Measurements from ENCODE around the gene SYNJ2. TPM values are rescaled to one million over a fixed set of nuclear protein-coding genes. Genes with fewer than 3 reads are reported as not detected.

Gene SYNJ2
- total RNA-seq, 1 donor from 2014 or later, result 18.9 TPM

GRCh38 chr6:157999168-158000051 is 17.7 kb downstream of the SYNJ2 start:
- peak overlapping the region; percentile 57 for H3K27ac Mint-ChIP-seq
- H3K27me3 Mint-ChIP-seq, result no peaks in the 10 kb centered on the region
- TF ChIP-seq, protein P1, sequence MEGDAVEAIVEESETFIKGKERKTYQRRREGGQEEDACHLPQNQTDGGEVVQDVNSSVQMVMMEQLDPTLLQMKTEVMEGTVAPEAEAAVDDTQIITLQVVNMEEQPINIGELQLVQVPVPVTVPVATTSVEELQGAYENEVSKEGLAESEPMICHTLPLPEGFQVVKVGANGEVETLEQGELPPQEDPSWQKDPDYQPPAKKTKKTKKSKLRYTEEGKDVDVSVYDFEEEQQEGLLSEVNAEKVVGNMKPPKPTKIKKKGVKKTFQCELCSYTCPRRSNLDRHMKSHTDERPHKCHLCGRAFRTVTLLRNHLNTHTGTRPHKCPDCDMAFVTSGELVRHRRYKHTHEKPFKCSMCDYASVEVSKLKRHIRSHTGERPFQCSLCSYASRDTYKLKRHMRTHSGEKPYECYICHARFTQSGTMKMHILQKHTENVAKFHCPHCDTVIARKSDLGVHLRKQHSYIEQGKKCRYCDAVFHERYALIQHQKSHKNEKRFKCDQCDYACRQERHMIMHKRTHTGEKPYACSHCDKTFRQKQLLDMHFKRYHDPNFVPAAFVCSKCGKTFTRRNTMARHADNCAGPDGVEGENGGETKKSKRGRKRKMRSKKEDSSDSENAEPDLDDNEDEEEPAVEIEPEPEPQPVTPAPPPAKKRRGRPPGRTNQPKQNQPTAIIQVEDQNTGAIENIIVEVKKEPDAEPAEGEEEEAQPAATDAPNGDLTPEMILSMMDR (IDR thresholded peaks at IDR 0.05; ENCODE audit: unreplicated experiment), result no peak
- peaks cover 11% of the 10 kb centered on the region for H3K36me3 Mint-ChIP-seq (ENCODE audit: insufficient read depth)
- no peak for DNase-seq (ENCODE audit: low spot score, unreplicated experiment)
- H3K4me3 Mint-ChIP-seq (ENCODE audit: low read depth), result no peak overlapping the region
- H3K9me3 Mint-ChIP-seq (ENCODE audit: low read depth), result peaks cover 12% of the 10 kb centered on the region
- H3K4me1 Mint-ChIP-seq (ENCODE audit: low read depth), result peaks cover 46% of the 10 kb centered on the region

GRCh38 chr6:158000530-158001307 is 19.1 kb downstream of the SYNJ2 start:
- Mint-ChIP-seq H3K36me3 (ENCODE audit: insufficient read depth) (peaks cover 11% of the 10 kb centered on the region), H3K4me1 (ENCODE audit: low read depth) (peaks cover 46% of the 10 kb centered on the region), H3K9me3 (ENCODE audit: low read depth) (peaks cover 12% of the 10 kb centered on the region), H3K27me3 (no peaks in the 10 kb centered on the region), H3K4me3 (ENCODE audit: low read depth) (no peak overlapping the region), H3K27ac (peak overlapping the region; percentile 85)
- DNase-seq (ENCODE audit: low spot score, unreplicated experiment), result no peak
- TF ChIP-seq, protein P1 (IDR thresholded peaks at IDR 0.05; ENCODE audit: unreplicated experiment), result no peak

- Mint-ChIP-seq H3K36me3 (ENCODE audit: insufficient read depth) (peaks cover 7% of the 10 kb centered on the region), H3K27ac (peak overlapping the region; percentile 1), H3K27me3 (no peaks in the 10 kb centered on the region), H3K9me3 (ENCODE audit: low read depth) (peaks cover 6% of the 10 kb centered on the region), H3K4me1 (ENCODE audit: low read depth) (peaks cover 37% of the 10 kb centered on the region), H3K4me3 (ENCODE audit: low read depth) (no peak overlapping the region)
- DNase-seq (ENCODE audit: low spot score, unreplicated experiment), result no peak
- TF ChIP-seq, protein P1 (IDR thresholded peaks at IDR 0.05; ENCODE audit: unreplicated experiment), result no peak
Measured at GRCh38 chr6:158002249-158002950, 20.7 kb downstream of the SYNJ2 start.

DNA sequence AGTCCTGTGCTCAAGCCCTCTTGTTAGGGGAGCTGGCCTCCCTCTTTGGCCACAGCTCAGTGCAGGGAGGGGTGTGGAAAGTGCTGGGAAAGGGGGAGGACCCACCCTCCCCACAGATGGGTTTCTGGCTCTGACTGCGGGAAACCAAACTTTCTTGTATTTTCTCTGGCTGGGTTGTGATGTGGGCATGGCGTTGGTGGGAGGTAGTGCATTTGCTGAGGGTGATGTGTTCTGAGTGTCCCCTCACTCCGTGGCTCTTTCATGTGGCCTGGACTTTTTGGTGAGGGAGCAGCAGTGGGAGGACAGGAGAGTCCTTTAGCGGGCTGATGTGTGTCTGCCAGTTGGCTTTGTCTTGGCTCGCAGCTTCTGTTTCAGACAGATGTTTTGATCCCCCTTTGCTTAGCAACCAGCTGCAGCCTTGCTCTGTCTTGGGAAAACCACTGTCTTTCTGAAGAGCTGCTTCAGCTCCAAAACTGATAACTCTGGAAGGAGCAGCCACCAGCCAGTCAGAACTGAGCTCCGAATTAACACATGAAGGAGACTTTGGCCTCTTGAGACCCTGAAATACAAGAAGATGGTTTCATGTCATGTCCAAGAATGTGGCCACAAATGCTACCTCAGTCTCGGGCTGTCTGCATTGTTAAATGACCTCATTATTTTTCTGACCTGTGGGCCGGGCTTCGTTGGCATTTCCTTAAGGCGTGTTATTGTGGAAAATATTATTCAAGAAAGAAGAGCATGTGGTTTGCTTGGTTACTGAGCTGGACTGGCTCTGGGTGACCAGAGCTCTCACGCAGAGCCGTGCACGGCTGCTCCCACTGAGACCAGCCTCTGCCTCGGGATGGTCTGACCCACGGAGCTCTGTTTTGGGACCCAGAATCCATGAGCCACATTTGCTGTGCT is 21.5 kb downstream of the SYNJ2 start:
- H3K4me1 Mint-ChIP-seq (ENCODE audit: low read depth), result peaks cover 37% of the 10 kb centered on the region
- no peaks in the 10 kb centered on the region for H3K27me3 Mint-ChIP-seq
- no peak for DNase-seq (ENCODE audit: low spot score, unreplicated experiment)
- TF ChIP-seq, protein P1 (IDR thresholded peaks at IDR 0.05; ENCODE audit: unreplicated experiment), result no peak
- no peak overlapping the region for H3K4me3 Mint-ChIP-seq (ENCODE audit: low read depth)
- H3K27ac Mint-ChIP-seq, result peak overlapping the region; percentile 74
- peaks cover 7% of the 10 kb centered on the region for H3K36me3 Mint-ChIP-seq (ENCODE audit: insufficient read depth)
- peaks cover 6% of the 10 kb centered on the region for H3K9me3 Mint-ChIP-seq (ENCODE audit: low read depth)
